ENCODE measurements around the gene ANKRD12.

ANKRD12 gene

DNA sequence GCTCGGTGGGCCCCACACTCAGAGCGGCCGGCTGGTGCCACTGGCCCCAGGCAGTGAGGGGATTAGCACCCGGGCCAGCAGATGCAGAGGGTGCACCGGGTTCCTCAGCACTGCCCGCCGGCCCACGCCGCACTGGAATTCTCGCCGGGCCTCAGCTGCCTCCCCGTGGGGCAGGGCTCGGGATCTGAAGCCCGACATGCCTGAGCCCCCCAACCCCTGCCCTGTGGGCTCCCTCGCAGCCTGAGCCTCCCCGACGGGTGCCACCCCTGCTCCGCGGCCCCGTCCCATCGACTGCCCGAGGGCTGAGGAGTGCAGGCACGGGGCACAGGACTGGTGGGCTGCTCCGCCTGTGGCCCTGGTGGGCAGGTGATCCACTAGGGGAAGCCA, 160.4 kb downstream of the ANKRD12 start:
- Histone ChIP-seq H3K27me3 (ENCODE audit: low read length) (no peaks in the 10 kb centered on the region), H3F3A (ENCODE audit: insufficient read depth) (no peaks in the 10 kb centered on the region), H3K9me2 (replicated peaks; ENCODE audit: insufficient read depth, low read length) (no peaks in the 10 kb centered on the region), H3K4me3 (ENCODE audit: insufficient read depth, low read length, poor library complexity, severe bottlenecking) (no peak overlapping the region), H2AFZ (ENCODE audit: low read depth, low read length, severe bottlenecking) (no peak overlapping the region), H3K4me2 (ENCODE audit: low read depth, low read length, poor library complexity, severe bottlenecking) (no peak overlapping the region), H3K9me3 (ENCODE audit: insufficient read depth, low read length) (no peaks in the 10 kb centered on the region), H3K36me3 (ENCODE audit: low read length) (no peaks in the 10 kb centered on the region), H3K79me2 (ENCODE audit: insufficient read depth, low read length) (no peaks in the 10 kb centered on the region), H3K9ac (ENCODE audit: low read length) (no peak overlapping the region), H4K20me1 (ENCODE audit: low read depth, low read length) (no peaks in the 10 kb centered on the region), H3K27ac (ENCODE audit: low read depth, low read length) (no peak overlapping the region)
- no peak for TF ChIP-seq EZH2phosphoT487 (conservative IDR thresholded peaks at IDR 0.05; ENCODE audit: low read length)
- TF ChIP-seq CTCF (IDR thresholded peaks at IDR 0.05; ENCODE audit: insufficient read depth, low read length, poor library complexity, severe bottlenecking): no peak

DNA sequence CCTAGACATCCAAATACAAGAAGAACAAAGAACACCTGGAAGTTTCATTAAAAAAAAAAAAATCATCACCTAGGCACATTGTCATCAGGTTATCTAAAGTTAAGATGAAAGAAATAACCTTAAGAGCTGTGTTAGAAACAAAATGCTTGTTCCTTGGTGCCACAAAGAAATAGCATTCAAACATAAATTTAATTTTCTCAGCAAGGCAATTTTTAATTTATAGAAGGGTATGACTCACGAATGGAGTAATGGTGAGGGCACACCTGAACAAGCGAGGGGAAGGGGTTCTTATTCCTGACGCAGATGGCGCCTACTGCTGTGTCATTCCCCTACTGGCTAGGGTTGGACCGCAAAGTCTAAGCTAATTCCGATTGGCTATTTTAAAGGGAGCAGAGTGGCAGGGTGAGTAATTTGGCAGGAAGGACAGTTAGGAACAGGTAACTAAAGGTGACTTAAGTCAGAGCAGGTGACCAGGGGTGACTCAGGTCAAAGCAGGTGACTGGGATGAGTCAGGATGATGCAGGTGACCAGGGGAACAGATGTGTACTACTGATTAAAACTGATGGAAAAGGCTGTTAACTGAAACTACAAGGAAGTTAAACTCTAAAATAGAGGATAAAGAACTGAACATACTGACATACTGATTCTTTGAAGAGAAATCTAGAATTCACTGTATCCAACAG, 167.9 kb downstream of the ANKRD12 start:
- Histone ChIP-seq H3K4me3 (ENCODE audit: insufficient read depth, low read length, poor library complexity, severe bottlenecking) (no peak overlapping the region), H3K9ac (ENCODE audit: low read length) (no peak overlapping the region), H3K27me3 (ENCODE audit: low read length) (no peaks in the 10 kb centered on the region), H3K36me3 (ENCODE audit: low read length) (no peaks in the 10 kb centered on the region), H3K79me2 (ENCODE audit: insufficient read depth, low read length) (no peaks in the 10 kb centered on the region), H3K9me3 (ENCODE audit: insufficient read depth, low read length) (no peaks in the 10 kb centered on the region), H3K4me2 (ENCODE audit: low read depth, low read length, poor library complexity, severe bottlenecking) (no peak overlapping the region), H4K20me1 (ENCODE audit: low read depth, low read length) (no peaks in the 10 kb centered on the region), H2AFZ (ENCODE audit: low read depth, low read length, severe bottlenecking) (no peak overlapping the region), H3F3A (ENCODE audit: insufficient read depth) (no peaks in the 10 kb centered on the region), H3K27ac (ENCODE audit: low read depth, low read length) (no peak overlapping the region), H3K9me2 (replicated peaks; ENCODE audit: insufficient read depth, low read length) (no peaks in the 10 kb centered on the region)
- TF ChIP-seq CTCF (IDR thresholded peaks at IDR 0.05; ENCODE audit: insufficient read depth, low read length, poor library complexity, severe bottlenecking) (no peak), EZH2phosphoT487 (conservative IDR thresholded peaks at IDR 0.05; ENCODE audit: low read length) (no peak)

DNA sequence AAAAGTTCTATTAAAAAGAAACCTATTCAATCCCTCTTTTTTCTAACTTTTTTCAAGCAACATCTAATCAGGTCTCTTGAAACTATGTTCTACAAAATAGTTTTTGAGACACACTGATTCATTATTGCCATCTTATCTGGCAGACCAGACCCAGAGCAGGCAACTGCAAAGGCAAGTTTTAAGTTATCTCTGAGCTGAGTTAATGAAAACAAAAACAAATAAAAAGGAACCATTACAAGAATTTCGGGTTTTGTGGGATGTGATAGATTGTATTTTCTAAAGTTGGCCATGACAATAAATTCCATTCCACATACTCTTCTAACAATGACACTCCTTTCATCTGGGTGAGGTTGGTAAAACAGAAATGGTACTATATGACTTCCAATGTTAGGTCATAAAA, 182.8 kb downstream of the ANKRD12 start:
- no peaks in the 10 kb centered on the region for H3K9me2 ChIP-seq (replicated peaks; ENCODE audit: insufficient read depth, low read length)
- no peak overlapping the region for H2AFZ ChIP-seq (ENCODE audit: low read depth, low read length, severe bottlenecking)
- H3K27ac ChIP-seq (ENCODE audit: low read depth, low read length): no peak overlapping the region
- no peaks in the 10 kb centered on the region for H3K79me2 ChIP-seq (ENCODE audit: insufficient read depth, low read length)
- H3K9me3 ChIP-seq (ENCODE audit: insufficient read depth, low read length): no peaks in the 10 kb centered on the region
- no peaks in the 10 kb centered on the region for H3K27me3 ChIP-seq (ENCODE audit: low read length)
- no peak overlapping the region for H3K4me3 ChIP-seq (ENCODE audit: insufficient read depth, low read length, poor library complexity, severe bottlenecking)
- H4K20me1 ChIP-seq (ENCODE audit: low read depth, low read length): no peaks in the 10 kb centered on the region
- H3K4me2 ChIP-seq (ENCODE audit: low read depth, low read length, poor library complexity, severe bottlenecking): no peak overlapping the region
- no peaks in the 10 kb centered on the region for H3F3A ChIP-seq (ENCODE audit: insufficient read depth)
- H3K9ac ChIP-seq (ENCODE audit: low read length): no peak overlapping the region
- no peaks in the 10 kb centered on the region for H3K36me3 ChIP-seq (ENCODE audit: low read length)
- TF ChIP-seq CTCF (IDR thresholded peaks at IDR 0.05; ENCODE audit: insufficient read depth, low read length, poor library complexity, severe bottlenecking): no peak
- TF ChIP-seq EZH2phosphoT487 (conservative IDR thresholded peaks at IDR 0.05; ENCODE audit: low read length): no peak
